Mucosa of stomach (tissue), 1 donor: ENCODE results near the gene PPP1R26.

ENCODE experiments used
- H3K27me3 ChIP-seq: one replicate; pipeline ENCODE4 v1.7.0; 2013; ENCODE audit warnings: mild to moderate bottlenecking, low read length; ENCODE audit not compliant: control insufficient read depth, insufficient read depth
- H3K36me3 ChIP-seq: one replicate; pipeline ENCODE4 v1.7.0; 2013; ENCODE audit warnings: low read length; ENCODE audit not compliant: control insufficient read depth, insufficient read depth
- H3K4me1 ChIP-seq: one replicate; pipeline ENCODE4 v1.7.0; 2013; ENCODE audit warnings: mild to moderate bottlenecking, low read length; ENCODE audit not compliant: control insufficient read depth, insufficient read depth
- H3K4me3 ChIP-seq: one replicate; pipeline ENCODE4 v1.7.0; 2013; ENCODE audit warnings: low read length
- H3K9ac ChIP-seq: one replicate; pipeline ENCODE4 v1.7.0; 2013; ENCODE audit warnings: mild to moderate bottlenecking, low read length, moderate library complexity
- H3K9me3 ChIP-seq: one replicate; pipeline ENCODE4 v1.7.0; 2013; ENCODE audit warnings: mild to moderate bottlenecking, low read length, moderate library complexity; ENCODE audit not compliant: control insufficient read depth
- donor health status: Pancreatic carcinoma.

The PPP1R26 gene

GRCh38 chr9:135503371-135504261 is 24.0 kb downstream of the PPP1R26 start:
- Histone ChIP-seq H3K9me3 (no peaks in the 10 kb centered on the region), H3K4me1 (peaks cover 21% of the 10 kb centered on the region), H3K27me3 (no peaks in the 10 kb centered on the region), H3K9ac (no peak overlapping the region), H3K4me3 (no peak overlapping the region), H3K36me3 (peaks cover 3% of the 10 kb centered on the region)

GRCh38 chr9:135504262-135505243 is 25.0 kb downstream of the PPP1R26 start:
- Histone ChIP-seq H3K9ac (no peak overlapping the region), H3K4me3 (no peak overlapping the region), H3K9me3 (no peaks in the 10 kb centered on the region), H3K27me3 (no peaks in the 10 kb centered on the region), H3K36me3 (peaks cover 3% of the 10 kb centered on the region), H3K4me1 (peaks cover 16% of the 10 kb centered on the region)

GRCh38 chr9:135505406-135506187 is 26.0 kb downstream of the PPP1R26 start:
- Histone ChIP-seq H3K9me3 (no peaks in the 10 kb centered on the region), H3K9ac (no peak overlapping the region), H3K36me3 (peaks cover 3% of the 10 kb centered on the region), H3K27me3 (no peaks in the 10 kb centered on the region), H3K4me3 (no peak overlapping the region), H3K4me1 (peaks cover 11% of the 10 kb centered on the region)

GRCh38 chr9:135506327-135507103 is 26.9 kb downstream of the PPP1R26 start:
- no peaks in the 10 kb centered on the region for H3K9me3 ChIP-seq
- no peak overlapping the region for H3K4me3 ChIP-seq
- peaks cover 7% of the 10 kb centered on the region for H3K4me1 ChIP-seq
- no peaks in the 10 kb centered on the region for H3K27me3 ChIP-seq
- peaks cover 3% of the 10 kb centered on the region for H3K36me3 ChIP-seq
- H3K9ac ChIP-seq = no peak overlapping the region

GRCh38 chr9:135507104-135508035 is 27.8 kb downstream of the PPP1R26 start:
- Histone ChIP-seq H3K27me3 (no peaks in the 10 kb centered on the region), H3K4me3 (no peak overlapping the region), H3K9ac (no peak overlapping the region), H3K36me3 (peaks cover 3% of the 10 kb centered on the region), H3K4me1 (no peaks in the 10 kb centered on the region), H3K9me3 (no peaks in the 10 kb centered on the region)

GRCh38 chr9:135508211-135508820 is 28.7 kb downstream of the PPP1R26 start:
- Histone ChIP-seq H3K36me3 (peaks cover 3% of the 10 kb centered on the region), H3K4me3 (no peak overlapping the region), H3K9me3 (no peaks in the 10 kb centered on the region), H3K4me1 (no peaks in the 10 kb centered on the region), H3K27me3 (no peaks in the 10 kb centered on the region), H3K9ac (no peak overlapping the region)

GRCh38 chr9:135509458-135509857 is 29.9 kb downstream of the PPP1R26 start:
- H3K4me1 ChIP-seq = no peaks in the 10 kb centered on the region
- no peaks in the 10 kb centered on the region for H3K27me3 ChIP-seq
- no peak overlapping the region for H3K9ac ChIP-seq
- H3K36me3 ChIP-seq = no peaks in the 10 kb centered on the region
- no peak overlapping the region for H3K4me3 ChIP-seq
- H3K9me3 ChIP-seq = no peaks in the 10 kb centered on the region

- Histone ChIP-seq H3K9me3 (no peaks in the 10 kb centered on the region), H3K4me3 (no peak overlapping the region), H3K27me3 (no peaks in the 10 kb centered on the region), H3K36me3 (no peaks in the 10 kb centered on the region), H3K9ac (no peak overlapping the region), H3K4me1 (no peaks in the 10 kb centered on the region)
Observed at GRCh38 chr9:135512241-135512603, 32.6 kb downstream of the PPP1R26 start.

GRCh38 chr9:135512904-135513303 is 33.3 kb downstream of the PPP1R26 start:
- H3K4me1 ChIP-seq = no peaks in the 10 kb centered on the region
- H3K36me3 ChIP-seq = no peaks in the 10 kb centered on the region

GRCh38 chr9:135513351-135513846 is 33.8 kb downstream of the PPP1R26 start:
- no peaks in the 10 kb centered on the region for H3K4me1 ChIP-seq
- H3K9ac ChIP-seq = no peak overlapping the region
- H3K9me3 ChIP-seq = no peaks in the 10 kb centered on the region
- no peak overlapping the region for H3K4me3 ChIP-seq
- H3K36me3 ChIP-seq = no peaks in the 10 kb centered on the region
- H3K27me3 ChIP-seq = no peaks in the 10 kb centered on the region

More at GRCh38 chr9:135512904-135513303, 33.3 kb downstream of the PPP1R26 start:
- H3K9ac ChIP-seq = no peak overlapping the region
- no peaks in the 10 kb centered on the region for H3K9me3 ChIP-seq
- H3K27me3 ChIP-seq = no peaks in the 10 kb centered on the region
- H3K4me3 ChIP-seq = no peak overlapping the region
